Measurements from ENCODE around the gene DHRS7C. TPM values are rescaled to one million over a fixed set of nuclear protein-coding genes. Genes with fewer than 3 reads are reported as not detected.

The DHRS7C gene
- total and polyA plus RNA-seq, 2 of the 13 experiments (the other 11 are each of a cell fraction or from before 2014, with no cell fraction given): not detected

GRCh38 chr17:9760266-9760665 lies 31.1 kb downstream of the DHRS7C start:
- H3K4me1 ChIP-seq (ENCODE audit: insufficient read depth, low read length): no peaks in the 10 kb centered on the region
- H3K36me3 ChIP-seq (replicated peaks in 1 of 2; ENCODE audit: control insufficient read depth in 1 of 2, insufficient read depth in 2 of 2, low read length in 2 of 2): no peaks in the 10 kb centered on the region
- H3K9ac ChIP-seq (ENCODE audit: insufficient read depth, low read depth, low read length): no peak overlapping the region
- H4K20me1 ChIP-seq (ENCODE audit: insufficient read depth, low read length): no peaks in the 10 kb centered on the region
- in situ Hi-C loops (cut with HindIII; ENCODE audit: extremely low pct_ligation_motif_present, low pct_unique_long_range_greater_than_20kb): no loop called here
- H3K79me2 ChIP-seq (ENCODE audit: insufficient read depth, low read length): no peaks in the 10 kb centered on the region
- DNase-seq (ENCODE audit: low spot score) (no peak), ATAC-seq (no peak), FAIRE-seq (no peak)
- ChIA-PET POLR2A (no interaction called here), CTCF (ENCODE audit: low intra/inter-chr PET ratio, low total read pairs) (no interaction called here)
- BruUV-seq (replicated peaks): no TSS peak
- H3K9me3 ChIP-seq (ENCODE audit: low read length): no peaks in the 10 kb centered on the region
- no peak for TF ChIP-seq ISL2 (CRISPR knock-in tag; IDR thresholded peaks at IDR 0.05)
- no peak for TF ChIP-seq SNAI1 (CRISPR knock-in tag; IDR thresholded peaks at IDR 0.05; ENCODE audit: borderline replicate concordance)
- TF ChIP-seq ZSCAN31 (CRISPR knock-in tag; IDR thresholded peaks at IDR 0.05; ENCODE audit: low read depth): no peak
- TF ChIP-seq, protein P1, sequence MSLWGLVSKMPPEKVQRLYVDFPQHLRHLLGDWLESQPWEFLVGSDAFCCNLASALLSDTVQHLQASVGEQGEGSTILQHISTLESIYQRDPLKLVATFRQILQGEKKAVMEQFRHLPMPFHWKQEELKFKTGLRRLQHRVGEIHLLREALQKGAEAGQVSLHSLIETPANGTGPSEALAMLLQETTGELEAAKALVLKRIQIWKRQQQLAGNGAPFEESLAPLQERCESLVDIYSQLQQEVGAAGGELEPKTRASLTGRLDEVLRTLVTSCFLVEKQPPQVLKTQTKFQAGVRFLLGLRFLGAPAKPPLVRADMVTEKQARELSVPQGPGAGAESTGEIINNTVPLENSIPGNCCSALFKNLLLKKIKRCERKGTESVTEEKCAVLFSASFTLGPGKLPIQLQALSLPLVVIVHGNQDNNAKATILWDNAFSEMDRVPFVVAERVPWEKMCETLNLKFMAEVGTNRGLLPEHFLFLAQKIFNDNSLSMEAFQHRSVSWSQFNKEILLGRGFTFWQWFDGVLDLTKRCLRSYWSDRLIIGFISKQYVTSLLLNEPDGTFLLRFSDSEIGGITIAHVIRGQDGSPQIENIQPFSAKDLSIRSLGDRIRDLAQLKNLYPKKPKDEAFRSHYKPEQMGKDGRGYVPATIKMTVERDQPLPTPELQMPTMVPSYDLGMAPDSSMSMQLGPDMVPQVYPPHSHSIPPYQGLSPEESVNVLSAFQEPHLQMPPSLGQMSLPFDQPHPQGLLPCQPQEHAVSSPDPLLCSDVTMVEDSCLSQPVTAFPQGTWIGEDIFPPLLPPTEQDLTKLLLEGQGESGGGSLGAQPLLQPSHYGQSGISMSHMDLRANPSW (CRISPR knock-in tag; IDR thresholded peaks at IDR 0.05; ENCODE audit: borderline replicate concordance): no peak
- TF ChIP-seq ZMYM4 (CRISPR knock-in tag; IDR thresholded peaks at IDR 0.05): no peak
- TF ChIP-seq ZNF407 (CRISPR knock-in tag; IDR thresholded peaks at IDR 0.05; ENCODE audit: not compliant biosample characterization): no peak
- no peak for TF ChIP-seq ADNP (CRISPR knock-in tag; IDR thresholded peaks at IDR 0.05)
- no peak for TF ChIP-seq SATB2 (CRISPR knock-in tag; IDR thresholded peaks at IDR 0.05)
- TF ChIP-seq ELF1 (CRISPR knock-in tag; IDR thresholded peaks at IDR 0.05): no peak
- TF ChIP-seq NFIB (CRISPR knock-in tag; IDR thresholded peaks at IDR 0.05; ENCODE audit: borderline replicate concordance): no peak
- TF ChIP-seq ZNF282 (IDR thresholded peaks at IDR 0.05; ENCODE audit: partially characterized antibody): no peak
- WGBS (ENCODE audit: low lambda C conversion rate): 10% methylated on average over 1 of the region's 1 CpG
- intact Hi-C loops (cut with micrococcal nuclease; ENCODE audit: unreplicated experiment): no loop called here
- H3K27me3 ChIP-seq (ENCODE audit: control insufficient read depth in 1 of 2, insufficient read depth in 2 of 2, low read length in 2 of 2): 0 out of 5 replicates have a peak, but pooled peaks cover 0 to 2% of the 10 kb centered on the region in 2 experiments
- no peak overlapping the region for H2AFZ ChIP-seq (ENCODE audit: low read length)
- H3K27ac ChIP-seq (ENCODE audit: extremely low read length, insufficient read depth, low read length): no peak overlapping the region
- H3K4me3 ChIP-seq (replicated peaks in 1 of 3; ENCODE audit: insufficient read depth in 1 of 3, low read depth in 2 of 3, low read length in 3 of 3): no peak overlapping the region
- H3K4me2 ChIP-seq (ENCODE audit: low read depth, low read length): no peak overlapping the region
